Stimulated activated CD8-positive, alpha-beta memory T cell treated with anti-CD3 and anti-CD28 coated beads, Interleukin-2, amount 100 ng/mL, for 1 hour (primary cell): ENCODE data around the gene NME7.

ENCODE experiments used
- DNase-seq, 2 donors: peaks; one replicate each; pipeline ENCODE4 v3.0.0-alpha.2; 2020; ENCODE audit warnings: low read depth in 2 of 2

NME7 gene

GRCh38 chr1:169107603-169108208 lies 259.9 kb downstream of the NME7 start:
- no peak for DNase-seq

GRCh38 chr1:169106921-169107602 lies 260.5 kb downstream of the NME7 start:
- DNase-seq, result no peak

- peak; percentile 63 for DNase-seq
These were observed 261.3 kb downstream of the NME7 start, which contains the start of gene ATP1B1 for GRCh38 chr1:169106095-169106920. Gene ATP1B1, plus strand, starts transcription at chr1:169106690. Its CDS starts 140 bp downstream, at chr1:169106830.

GRCh38 chr1:169105434-169106094 lies 262.0 kb downstream of the NME7 start:
- DNase-seq, result no peak

- no peak for DNase-seq
These were observed 262.5 kb downstream of the NME7 start for GRCh38 chr1:169105087-169105433.

- no peak for DNase-seq
These were observed 264.1 kb downstream of the NME7 start for GRCh38 chr1:169103480-169103893.

- no peak for DNase-seq
These were observed 264.6 kb downstream of the NME7 start for GRCh38 chr1:169103002-169103401.

GRCh38 chr1:169102567-169102966 lies 265.0 kb downstream of the NME7 start:
- no peak for DNase-seq

- DNase-seq, result no peak
These were observed 266.9 kb downstream of the NME7 start for GRCh38 chr1:169100651-169101088.

GRCh38 chr1:169100208-169100607 lies 267.4 kb downstream of the NME7 start:
- no peak for DNase-seq

- DNase-seq, result no peak
These were observed 268.0 kb downstream of the NME7 start for GRCh38 chr1:169099561-169099960.

GRCh38 chr1:169098380-169098779 lies 269.2 kb downstream of the NME7 start:
- no peak for DNase-seq

GRCh38 chr1:169094897-169095569 lies 272.6 kb downstream of the NME7 start:
- no peak for DNase-seq

- no peak for DNase-seq
These were observed 275.2 kb downstream of the NME7 start for GRCh38 chr1:169092399-169092798.

GRCh38 chr1:169091480-169091941 lies 276.1 kb downstream of the NME7 start:
- no peak for DNase-seq

GRCh38 chr1:169090900-169091311 lies 276.7 kb downstream of the NME7 start:
- DNase-seq, result no peak

GRCh38 chr1:169090308-169090899 lies 277.2 kb downstream of the NME7 start:
- no peak for DNase-seq

- no peak for DNase-seq
These were observed 277.8 kb downstream of the NME7 start for GRCh38 chr1:169089776-169090175.

- DNase-seq, result no peak
These were observed 279.7 kb downstream of the NME7 start for GRCh38 chr1:169087876-169088275.

GRCh38 chr1:169086603-169087455 lies 280.8 kb downstream of the NME7 start:
- no peak for DNase-seq
